NCI-H510A treated with DMSO at 0.1 percent for 48 hours (cell line): ENCODE measurements around the gene CASK.
"Not testable (repeated sequence)": the region's sequence is repeated elsewhere in the genome, so short reads cannot be mapped to it uniquely, and the experiment has no call there.

Source experiments
- DNase-seq: peaks from one replicate; lab custom pipeline; 2025; lab: John Stamatoyannopoulos, UW

CASK gene

GRCh38 chrX:41629539-41629938 is 293.8 kb downstream of the CASK start:
- DNase-seq, result no peak

GRCh38 chrX:41621222-41621723 is 302.1 kb downstream of the CASK start:
- DNase-seq, result no peak

DNA sequence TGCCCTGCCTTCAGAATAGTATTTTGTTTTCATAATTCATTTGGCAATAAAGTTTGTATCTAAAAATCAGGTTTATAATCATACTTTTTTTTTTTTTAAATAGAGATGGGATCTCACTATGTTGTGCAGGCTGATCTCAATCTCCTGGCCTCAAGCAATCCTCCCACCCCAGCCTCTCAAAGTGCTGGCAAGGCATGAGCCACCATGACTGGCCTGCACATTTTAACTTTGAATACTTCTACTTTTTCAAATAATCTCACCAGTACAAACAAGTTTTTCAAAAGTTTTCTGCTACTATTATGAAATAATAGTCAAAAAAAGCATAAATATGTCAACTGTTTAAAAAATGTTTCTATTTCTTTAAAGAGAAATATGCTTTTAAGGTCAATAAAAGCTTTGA is 304.1 kb downstream of the CASK start:
- DNase-seq, result no peak

DNA sequence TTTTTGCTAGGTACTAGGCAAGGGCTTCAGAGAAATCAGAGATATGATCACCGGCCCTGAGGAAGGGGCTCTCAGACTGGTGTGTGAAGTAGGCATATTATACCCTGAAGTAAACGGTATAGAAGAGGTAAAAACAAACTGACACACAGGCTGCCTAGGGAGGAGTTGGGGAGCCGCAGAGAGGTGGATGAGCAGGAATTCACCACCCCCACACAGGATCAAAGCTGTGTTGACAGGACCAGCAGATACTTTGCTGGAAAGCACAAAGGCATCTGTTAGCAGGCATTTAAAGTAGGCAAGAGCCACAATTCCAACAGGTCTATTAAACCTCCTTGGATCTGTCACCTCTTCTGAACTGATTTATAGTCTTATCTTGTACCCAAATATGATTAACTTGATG is 306.4 kb downstream of the CASK start:
- DNase-seq, result no peak

DNA sequence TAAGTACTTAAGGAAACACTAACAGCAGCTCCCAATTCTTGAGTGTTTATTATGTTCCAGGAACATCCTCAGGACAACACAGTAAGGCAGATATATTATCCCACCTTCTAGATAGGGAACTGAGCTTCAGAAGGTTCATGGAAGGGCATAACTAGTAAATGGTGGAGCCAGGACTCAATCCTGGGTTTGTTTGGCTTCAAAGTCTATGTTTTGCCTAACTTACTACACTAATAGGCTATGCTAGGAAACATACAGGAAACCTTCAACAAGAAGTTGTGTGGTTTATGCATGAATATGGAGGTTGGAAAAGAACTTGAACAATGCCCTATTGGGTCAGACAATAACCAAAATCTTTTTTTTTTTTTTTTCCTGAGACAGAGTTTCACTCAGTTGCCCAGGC is 307.1 kb downstream of the CASK start:
- DNase-seq, result no peak

GRCh38 chrX:41608244-41608643 is 315.1 kb downstream of the CASK start:
- no peak for DNase-seq

GRCh38 chrX:41607264-41607832 is 316.0 kb downstream of the CASK start:
- no peak for DNase-seq

DNA sequence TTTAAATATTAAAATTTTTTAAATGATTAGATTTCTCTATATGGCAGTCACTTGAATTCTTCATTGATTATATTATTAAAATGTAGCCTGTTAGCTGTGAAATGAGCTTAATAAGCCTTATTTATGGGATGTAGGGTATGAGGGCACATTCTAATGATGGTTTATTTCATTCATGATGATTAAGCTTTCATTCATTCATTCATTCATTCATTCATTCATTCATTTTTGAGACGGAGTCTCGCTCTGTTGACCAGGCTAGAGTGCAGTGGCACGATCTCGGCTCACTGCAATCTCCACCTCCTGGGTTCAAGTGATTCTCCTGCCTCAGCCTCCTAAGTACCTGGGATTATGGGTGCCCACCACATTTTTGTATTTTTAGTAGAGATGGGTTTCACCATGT is 317.3 kb downstream of the CASK start:
- not testable (repeated sequence) for DNase-seq

DNA sequence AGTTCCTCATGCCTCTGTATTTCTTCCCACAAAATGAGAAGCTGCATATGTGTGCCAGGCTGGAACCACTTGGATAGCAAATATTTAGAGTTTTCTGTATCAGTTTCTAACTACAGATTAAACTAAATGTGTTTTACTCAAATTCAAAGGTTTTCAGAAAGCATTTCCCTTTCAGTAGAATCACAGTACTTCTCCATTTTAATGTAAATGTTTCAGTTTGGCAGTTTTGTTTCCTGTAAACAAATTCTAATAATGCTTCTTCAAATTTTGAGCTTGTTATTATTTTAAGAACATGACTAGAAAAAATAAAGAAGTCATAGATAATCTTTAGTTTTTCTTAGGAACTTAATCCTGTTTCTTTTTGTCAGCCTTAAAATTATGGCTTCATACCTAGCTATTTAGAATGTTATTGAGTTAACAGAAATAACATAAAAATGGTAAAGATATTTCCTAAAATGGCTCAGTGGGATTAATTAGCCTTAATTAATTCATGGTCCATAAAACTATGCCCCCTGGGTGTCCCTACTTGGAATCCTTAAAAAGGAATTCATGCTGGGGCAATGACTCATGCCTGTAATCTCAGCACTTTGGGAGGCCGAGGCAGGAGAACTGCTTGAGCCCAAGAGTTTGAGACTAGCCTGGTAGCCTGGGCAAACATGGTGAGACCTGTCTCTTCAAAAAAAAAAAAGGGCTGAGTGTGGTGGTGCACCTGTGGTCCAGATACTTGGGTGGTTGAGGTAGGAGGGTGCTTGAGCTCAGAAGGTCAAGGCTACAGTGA is 318.4 kb downstream of the CASK start:
- DNase-seq, result no peak

DNA sequence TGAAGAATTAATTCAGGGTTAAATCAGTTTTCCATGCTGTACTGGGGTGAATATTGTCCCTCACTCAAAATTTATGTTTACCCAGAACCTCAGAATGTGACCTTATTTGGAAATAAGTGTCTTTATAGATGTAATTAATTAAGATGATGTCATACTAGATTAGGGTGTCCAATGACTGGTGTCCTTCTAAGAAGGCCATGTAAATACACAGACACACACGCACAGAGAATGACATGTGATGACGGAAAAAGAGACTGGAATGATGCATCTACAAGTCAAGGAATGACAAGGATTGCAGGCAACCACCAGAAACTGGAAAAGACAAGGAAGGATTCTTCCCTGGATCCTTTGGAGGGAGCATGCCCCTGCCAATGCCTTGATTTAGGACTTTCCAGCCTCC is 319.2 kb downstream of the CASK start:
- DNase-seq, result no peak

GRCh38 chrX:41603596-41603995 is 319.8 kb downstream of the CASK start:
- no peak for DNase-seq

- DNase-seq, result no peak
These were observed 320.5 kb downstream of the CASK start for GRCh38 chrX:41602816-41603345.

- DNase-seq, result no peak
These were observed 323.1 kb downstream of the CASK start for GRCh38 chrX:41600291-41600690.

DNA sequence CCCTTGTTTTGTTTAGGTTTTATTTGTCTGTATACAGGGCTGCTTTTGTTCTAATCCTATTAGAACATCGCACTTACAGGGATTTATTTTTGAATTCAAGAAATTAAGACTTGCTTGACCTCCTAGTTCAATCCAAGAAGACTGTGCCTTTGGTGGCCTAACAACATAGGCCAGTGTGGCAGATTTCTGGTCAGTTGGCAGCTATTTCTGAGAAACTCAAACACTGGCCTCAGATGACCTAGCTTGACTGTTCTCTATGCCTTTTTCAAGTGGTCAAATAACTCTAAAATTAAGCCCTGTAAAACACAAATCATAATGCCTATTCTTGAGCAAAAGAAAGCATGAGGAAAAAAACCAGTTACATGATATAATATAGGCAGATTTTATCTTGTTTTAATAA is 323.8 kb downstream of the CASK start:
- DNase-seq, result no peak

- DNase-seq, result no peak
These were observed 326.8 kb downstream of the CASK start for GRCh38 chrX:41596596-41596995.

- DNase-seq, result no peak
These were observed 328.7 kb downstream of the CASK start for GRCh38 chrX:41594634-41595033.

GRCh38 chrX:41591906-41592305 is 331.4 kb downstream of the CASK start:
- no peak for DNase-seq

DNA sequence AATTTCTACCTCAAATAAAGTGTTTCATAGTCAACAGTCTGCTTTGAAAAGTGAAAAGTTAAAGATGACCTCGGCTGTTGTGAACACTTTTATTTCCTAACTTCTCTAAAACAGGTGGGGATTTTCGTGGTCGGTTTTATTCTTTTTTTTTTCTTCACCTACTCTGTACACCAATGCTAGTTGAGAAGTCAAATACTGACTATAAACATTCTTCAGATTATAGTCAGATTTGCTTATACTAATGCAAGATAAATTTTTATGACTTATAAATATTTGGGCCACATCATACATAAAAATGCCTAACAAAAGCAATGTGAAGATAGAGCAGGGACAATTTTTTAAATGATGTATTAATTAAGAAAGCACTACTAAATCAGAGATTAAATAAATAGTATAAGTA is 332.7 kb downstream of the CASK start:
- DNase-seq, result no peak

GRCh38 chrX:41589634-41590270 is 333.6 kb downstream of the CASK start:
- no peak for DNase-seq

- DNase-seq, result no peak
These were observed 335.1 kb downstream of the CASK start for GRCh38 chrX:41588271-41588670.

DNA sequence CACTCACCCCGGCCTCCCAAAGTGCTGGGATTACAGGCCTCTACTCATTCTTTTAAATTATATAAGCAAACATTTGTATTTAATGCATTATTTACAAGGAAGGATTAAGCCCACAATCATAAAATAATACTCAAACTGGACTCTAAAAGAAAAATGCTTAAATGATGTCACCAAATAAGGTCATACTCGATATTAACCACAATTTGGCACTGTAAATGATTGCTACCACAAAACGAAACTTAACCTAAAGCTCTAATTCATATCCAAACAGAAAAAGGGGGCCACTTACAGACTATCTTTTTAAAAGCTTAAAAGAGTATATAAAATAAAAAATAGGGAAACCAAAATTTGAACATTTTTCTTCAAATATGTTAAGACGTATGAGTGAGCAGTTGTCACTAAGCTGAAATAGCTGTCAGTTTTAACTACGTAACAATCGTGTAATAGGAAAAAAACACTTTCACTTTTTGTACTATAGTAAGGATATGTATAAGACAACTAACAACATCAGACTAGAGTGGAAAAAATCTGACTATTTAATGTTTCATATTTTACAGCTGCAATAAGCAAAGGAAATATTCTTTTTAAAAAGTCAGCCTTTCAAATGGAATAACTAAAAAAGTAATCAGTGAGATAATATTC is 342.8 kb downstream of the CASK start:
- DNase-seq, result no peak

GRCh38 chrX:41563876-41564275 is 359.5 kb downstream of the CASK start:
- no peak for DNase-seq

GRCh38 chrX:41561045-41561444 is 362.3 kb downstream of the CASK start:
- no peak for DNase-seq
